Panc1 (cell line): ENCODE results near the gene PKP1. TPM values are rescaled to one million over a fixed set of nuclear protein-coding genes. Genes with fewer than 3 reads are reported as not detected.

ENCODE experiments used
- ATAC-seq: fragments of 200-7000 bp; cut with Tn5 transposase; 2 replicates; pipeline ENCODE4 v1.9.1; 2020; ENCODE audit warnings: mild to moderate bottlenecking, moderate library complexity
- BruUV-seq: library from RNA; stranded (reverse); fragments of 400-500 nt; replicated peaks from 2 replicates; lab custom pipeline; 2021; lab: Mats Ljungman, UMichigan
- CTCF ChIA-PET: fragments of 300-600 bp; sonication (Branson Sonifier 250); formaldehyde crosslinking; loops from one replicate; lab custom pipeline; 2022; ENCODE audit warnings: antibody characterized with exemption; lab: Charles Lee
- POLR2A ChIA-PET: fragments of 300-600 bp; sonication (Branson Sonifier 250); formaldehyde crosslinking; loops from one replicate; lab custom pipeline; 2022; ENCODE audit warnings: antibody characterized with exemption; lab: Charles Lee
- DNase-seq: peaks from one replicate; pipeline ENCODE4 v3.0.0-alpha.2; 2010; ENCODE audit warnings: low read depth, low spot score
- H3K27ac ChIP-seq: 2 replicates; pipeline ENCODE4 v1.5.1; 2011; ENCODE audit warnings: mild to moderate bottlenecking, low read length, inconsistent platforms
- H3K27me3 ChIP-seq: fragments of 200-500 bp; sonication (Bioruptor generic); 2 replicates; pipeline ENCODE4 v1.6.0; 2014; ENCODE audit warnings: low read length, inconsistent platforms; ENCODE audit not compliant: control insufficient read depth, insufficient read depth
- H3K36me3 ChIP-seq: fragments of 200-500 bp; sonication (Bioruptor generic); 2 replicates; pipeline ENCODE4 v1.5.1; 2014; ENCODE audit warnings: inconsistent platforms, mild to moderate bottlenecking, low read length, moderate library complexity; ENCODE audit not compliant: control insufficient read depth, insufficient read depth
- H3K4me1 ChIP-seq: 2 replicates; pipeline ENCODE4 v1.5.1; 2011; ENCODE audit warnings: inconsistent platforms, mild to moderate bottlenecking, low read length, moderate library complexity; ENCODE audit not compliant: control insufficient read depth, insufficient read depth
- H3K4me3 ChIP-seq, 2 experiments: 2 replicates each; pipeline ENCODE4 v1.5.1; 2011 to 2012; ENCODE audit warnings: low read depth in 2 of 2, low read length in 2 of 2, mild to moderate bottlenecking in 2 of 2, inconsistent platforms in 1 of 2, moderate library complexity in 1 of 2
- H3K9me3 ChIP-seq: fragments of 200-500 bp; sonication (Bioruptor generic); 2 replicates; pipeline ENCODE4 v1.5.1; 2014; ENCODE audit warnings: low read depth, mild to moderate bottlenecking, inconsistent platforms, low read length, moderate library complexity; ENCODE audit not compliant: control insufficient read depth, insufficient read depth
- CTCF ChIP-seq: fragments of 450-650 bp; IDR thresholded peaks from 2 replicates; pipeline ENCODE4 v1.5.1; 2017; ENCODE audit warnings: mild to moderate bottlenecking
- POLR2AphosphoS5 ChIP-seq: IDR thresholded peaks from 2 replicates; pipeline ENCODE4 v1.6.1; 2012; ENCODE audit warnings: mild to moderate bottlenecking, low read depth, low read length, moderate library complexity
- REST ChIP-seq, 2 experiments: IDR thresholded peaks; 2 replicates each; pipeline ENCODE4 v1.6.1; 2011 to 2012; ENCODE audit warnings: low read depth in 2 of 2, control low read depth in 1 of 2, low read length in 1 of 2, mild to moderate bottlenecking in 1 of 2, moderate library complexity in 1 of 2; ENCODE audit not compliant: insufficient read depth in 1 of 2
- SIN3A ChIP-seq: IDR thresholded peaks from 2 replicates; pipeline ENCODE4 v1.6.1; 2012; ENCODE audit warnings: low read depth, mild to moderate bottlenecking, low read length, moderate library complexity, borderline replicate concordance; ENCODE audit not compliant: insufficient read depth
- TCF7L2 ChIP-seq: IDR thresholded peaks from 2 replicates; pipeline ENCODE4 v1.6.1; 2011; ENCODE audit warnings: mild to moderate bottlenecking, low read depth, low read length, inconsistent platforms
- in situ Hi-C: cut with HindIII; loops from 2 replicates; pipeline ENCODE4 v1.10.0; 2016; ENCODE audit warnings: low sequenced_read_pairs, low pct_unique_long_range_greater_than_20kb
- intact Hi-C: fragments of 100-400 bp; cut with micrococcal nuclease; formaldehyde crosslinking; loops from one replicate; pipeline ENCODE4 v1.10.0; 2022; ENCODE audit not compliant: unreplicated experiment
- total RNA-seq: library from RNA; stranded (reverse); gene quantifications from one replicate; pipeline ENCODE4 v1.2.1, GENCODE V29; 2021; ENCODE audit not compliant: unreplicated experiment

Gene PKP1
- total RNA-seq, 1 experiment from 2014 or later, result 0.44 TPM

GRCh38 chr1:201381130-201381529 lies 97.8 kb downstream of the PKP1 start:
- ChIA-PET CTCF (interaction anchor here (0.7 to 0.9 kb wide), 3 partner anchors 9 to 101 kb away, joined by 3 to 8 read pairs (median 7); no protein-coding TSS in a partner anchor), POLR2A (interaction anchor here (0.6 kb wide), 1 partner anchor 168 kb away, joined by 3 read pairs; no protein-coding TSS in a partner anchor)
- Histone ChIP-seq H3K36me3 (no peaks in the 10 kb centered on the region), H3K9me3 (no peaks in the 10 kb centered on the region), H3K27ac (no peak overlapping the region), H3K4me3 (no peak overlapping the region), H3K27me3 (0 out of 2 replicates have a peak, but pooled peaks cover under 1% of the 10 kb centered on the region), H3K4me1 (no peaks in the 10 kb centered on the region)
- in situ Hi-C loops, result no loop called here
- no TSS peak for BruUV-seq
- ATAC-seq (no peak), DNase-seq (no peak)
- TF ChIP-seq SIN3A, result no peak
- TF ChIP-seq CTCF, result no peak
- TF ChIP-seq TCF7L2, result no peak
- TF ChIP-seq REST (IDR thresholded peaks at IDR 0.05; ENCODE audit: insufficient read depth in 1 of 2, low read depth in 2 of 2, low read length in 1 of 2), result no peak
- TF ChIP-seq POLR2AphosphoS5, result no peak
- intact Hi-C loops, result no loop called here

Other genes starting within 250 kb of the PKP1 start
- gene CACNA1S, start 171.1 kb upstream of the PKP1 start, total RNA-seq, result not detected
- gene ASCL5, start 156.3 kb upstream of the PKP1 start, total RNA-seq, result not detected
- gene TMEM9, start 129.0 kb upstream of the PKP1 start, total RNA-seq, result 50.2 TPM
- gene IGFN1, start 92.7 kb upstream of the PKP1 start, total RNA-seq, result not detected
- not detected for gene TNNT2, start 94.2 kb downstream of the PKP1 start, total RNA-seq
- gene LAD1, start 115.8 kb downstream of the PKP1 start, total RNA-seq, result 0.10 TPM
- gene TNNI1, start 138.2 kb downstream of the PKP1 start, total RNA-seq, result not detected
- gene PHLDA3, start 185.7 kb downstream of the PKP1 start, total RNA-seq, result 12.3 TPM
- 94.4 TPM for gene CSRP1, start 223.6 kb downstream of the PKP1 start, total RNA-seq